Activated CD8-positive, alpha-beta T cell treated with anti-CD3 and anti-CD28 coated beads for 36 hours (primary cell): ENCODE measurements around the gene RBM12. TPM values are rescaled to one million over a fixed set of nuclear protein-coding genes. Genes with fewer than 3 reads are reported as not detected.

Experiments
- ATAC-seq: fragments of 200-7000 bp; cut with Tn5 transposase; one replicate; pipeline ENCODE4 v1.10.0; 2021; ENCODE audit warnings: mild to moderate bottlenecking, moderate library complexity
- CTCF ChIA-PET: fragments of 350-600 bp; sonication (Branson Sonifier 250); formaldehyde crosslinking; loops from one replicate; lab custom pipeline; 2021; ENCODE audit warnings: antibody characterized with exemption; lab: Charles Lee
- POLR2A ChIA-PET: fragments of 350-600 bp; sonication (Branson Sonifier 250); formaldehyde crosslinking; loops from one replicate; lab custom pipeline; 2021; ENCODE audit warnings: antibody characterized with exemption; lab: Charles Lee
- DNase-seq: peaks from one replicate; pipeline ENCODE4 v3.0.0-alpha.2; 2020
- H3K27ac Mint-ChIP-seq: one replicate; pipeline ENCODE4 v1.8.0; 2021; ENCODE audit warnings: mild to moderate bottlenecking, mixed read lengths
- H3K27me3 Mint-ChIP-seq: one replicate; pipeline ENCODE4 v1.8.0; 2021; ENCODE audit warnings: mixed read lengths
- H3K36me3 Mint-ChIP-seq: one replicate; pipeline ENCODE4 v1.8.0; 2021; ENCODE audit warnings: low read depth, mixed read lengths
- H3K4me1 Mint-ChIP-seq: one replicate; pipeline ENCODE4 v1.8.0; 2021; ENCODE audit warnings: low read depth, mixed read lengths
- H3K4me3 Mint-ChIP-seq: one replicate; pipeline ENCODE4 v1.8.0; 2021; ENCODE audit warnings: mild to moderate bottlenecking, moderate library complexity, mixed read lengths
- H3K9me3 Mint-ChIP-seq: one replicate; pipeline ENCODE4 v1.8.0; 2021; ENCODE audit warnings: mixed read lengths
- CTCF ChIP-seq: fragments of 200-600 bp; IDR thresholded peaks from one replicate; pipeline ENCODE4 v1.8.0; 2022; ENCODE audit warnings: antibody characterized with exemption, mild to moderate bottlenecking
- intact Hi-C: fragments of 100-400 bp; cut with micrococcal nuclease; formaldehyde crosslinking; loops from one replicate; pipeline ENCODE4 v1.10.0; 2022
- total RNA-seq, 2 experiments: library from RNA; stranded (reverse); gene quantifications; one replicate each; pipeline ENCODE4 v1.2.3, GENCODE V29; 2021

The RBM12 gene
- total RNA-seq, 2 experiments from 2014 or later = 111 to 114 TPM

- DNase-seq = no peak
- ChIA-PET POLR2A (interaction anchor here (0.8 to 2.0 kb wide), 8 partner anchors 10 to 350 kb away, joined by 3 to 8 read pairs (median 3); partner anchors contain the start of genes ERGIC3, RBM39, SCAND1 and SPAG4), CTCF (interaction anchor here (0.8 to 2.7 kb wide), 5 partner anchors 13 to 60 kb away, joined by 3 to 13 read pairs (median 3); no protein-coding TSS in a partner anchor)
- Mint-ChIP-seq H3K36me3 (no peaks in the 10 kb centered on the region), H3K27ac (no peak overlapping the region), H3K27me3 (peaks cover 23% of the 10 kb centered on the region), H3K4me3 (no peak overlapping the region), H3K4me1 (peaks cover 4% of the 10 kb centered on the region), H3K9me3 (no peaks in the 10 kb centered on the region)
- intact Hi-C loops = no loop called here
- TF ChIP-seq CTCF = no peak
- ATAC-seq = no peak
Measured at GRCh38 chr20:35603695-35604448, 60.8 kb downstream of the RBM12 start.

- ChIA-PET CTCF (interaction anchor here (0.8 to 2.7 kb wide), 3 partner anchors 16 to 61 kb away, joined by 3 to 13 read pairs (median 3); no protein-coding TSS in a partner anchor), POLR2A (interaction anchor here (0.9 to 1.1 kb wide), 3 partner anchors 14 to 94 kb away, joined by 3 to 8 read pairs (median 3); partner anchors contain the start of genes ERGIC3 and SPAG4)
- Mint-ChIP-seq H3K4me3 (no peak overlapping the region), H3K27ac (no peak overlapping the region), H3K4me1 (peaks cover 4% of the 10 kb centered on the region), H3K9me3 (no peaks in the 10 kb centered on the region), H3K27me3 (peaks cover 25% of the 10 kb centered on the region), H3K36me3 (no peaks in the 10 kb centered on the region)
- TF ChIP-seq CTCF = no peak
- DNase-seq (no peak), ATAC-seq (no peak)
- intact Hi-C loops = no loop called here
Measured at GRCh38 chr20:35602851-35603495, 61.7 kb downstream of the RBM12 start.

- no peak for TF ChIP-seq CTCF
Measured at GRCh38 chr20:35601990-35602389, 62.7 kb downstream of the RBM12 start.

GRCh38 chr20:35600993-35601973, 63.4 kb downstream of the RBM12 start:
- Mint-ChIP-seq H3K9me3 (no peaks in the 10 kb centered on the region), H3K36me3 (no peaks in the 10 kb centered on the region), H3K27me3 (peaks cover 28% of the 10 kb centered on the region), H3K4me3 (peak overlapping the region; percentile 69), H3K27ac (peak overlapping the region; percentile 55), H3K4me1 (peaks cover 4% of the 10 kb centered on the region)
- POLR2A ChIA-PET = interaction anchor here (0.7 to 1.7 kb wide), 2 partner anchors 15 to 19 kb away, joined by 3 to 4 read pairs; partner anchors contain the start of gene SPAG4
- DNase-seq (peak; percentile 84), ATAC-seq (peak; percentile 91)
- intact Hi-C loops = no loop called here
- CTCF ChIA-PET = interaction anchor here (0.6 to 2.0 kb wide), 10 partner anchors 11 to 392 kb away, joined by 3 to 9 read pairs (median 4); partner anchors contain the start of genes SCAND1 and SPAG4
- TF ChIP-seq CTCF = peak; percentile 52

More at GRCh38 chr20:35601990-35602389, 62.7 kb downstream of the RBM12 start:
- DNase-seq (no peak), ATAC-seq (no peak)
- intact Hi-C loops = no loop called here
- Mint-ChIP-seq H3K9me3 (no peaks in the 10 kb centered on the region), H3K4me3 (peak overlapping the region; percentile 9), H3K27me3 (peaks cover 28% of the 10 kb centered on the region), H3K27ac (no peak overlapping the region), H3K4me1 (peaks cover 4% of the 10 kb centered on the region), H3K36me3 (no peaks in the 10 kb centered on the region)
- CTCF ChIA-PET = interaction anchor here (1.0 to 2.0 kb wide), 5 partner anchors 14 to 391 kb away, joined by 3 to 9 read pairs (median 7); partner anchors contain the start of genes SCAND1 and SPAG4
- POLR2A ChIA-PET = interaction anchor here (0.6 to 0.7 kb wide), 2 partner anchors 18 to 60 kb away, joined by 3 to 5 read pairs; partner anchors contain the start of gene ERGIC3
